Mesothelial cell of epicardium (in vitro differentiated cells): ENCODE results near the gene PLEKHJ1. TPM values are rescaled to one million over a fixed set of nuclear protein-coding genes. Genes with fewer than 3 reads are reported as not detected.

ENCODE experiments used
- DNase-seq, 2 experiments: peaks; one replicate each; pipeline ENCODE4 v3.0.0; 2021; ENCODE audit warnings: low spot score in 2 of 2; ENCODE audit not compliant: unreplicated experiment in 2 of 2
- H3K27ac Mint-ChIP-seq: 2 replicates; pipeline ENCODE4 v1.8.0; 2021; ENCODE audit warnings: mixed read lengths
- H3K27me3 Mint-ChIP-seq: 2 replicates; pipeline ENCODE4 v1.8.0; 2021; ENCODE audit warnings: low read depth, mixed read lengths
- H3K36me3 Mint-ChIP-seq: 2 replicates; pipeline ENCODE4 v1.8.0; 2021; ENCODE audit warnings: mixed read lengths
- H3K4me1 Mint-ChIP-seq: 2 replicates; pipeline ENCODE4 v1.8.0; 2021; ENCODE audit warnings: mixed read lengths
- H3K4me3 Mint-ChIP-seq: 2 replicates; pipeline ENCODE4 v1.8.0; 2021; ENCODE audit warnings: mild to moderate bottlenecking, moderate library complexity, mixed read lengths
- H3K9me3 Mint-ChIP-seq: 2 replicates; pipeline ENCODE4 v1.8.0; 2021; ENCODE audit warnings: mixed read lengths
- total RNA-seq: library from RNA; stranded (reverse); gene quantifications from 3 replicates; pipeline ENCODE4 v1.2.1, GENCODE V29; 2021
- TF ChIP-seq, protein P1 (sequence below): fragments of 200-600 bp; sonication (generic); IDR thresholded peaks from one replicate; pipeline ENCODE4 v1.5.0; 2021; ENCODE audit warnings: antibody characterized with exemption; ENCODE audit not compliant: unreplicated experiment

PLEKHJ1 gene
- total RNA-seq, 1 donor from 2014 or later = 73.4 TPM

GRCh38 chr19:2240881-2241760 is 5.0 kb upstream of the PLEKHJ1 start:
- TF ChIP-seq, protein P1, sequence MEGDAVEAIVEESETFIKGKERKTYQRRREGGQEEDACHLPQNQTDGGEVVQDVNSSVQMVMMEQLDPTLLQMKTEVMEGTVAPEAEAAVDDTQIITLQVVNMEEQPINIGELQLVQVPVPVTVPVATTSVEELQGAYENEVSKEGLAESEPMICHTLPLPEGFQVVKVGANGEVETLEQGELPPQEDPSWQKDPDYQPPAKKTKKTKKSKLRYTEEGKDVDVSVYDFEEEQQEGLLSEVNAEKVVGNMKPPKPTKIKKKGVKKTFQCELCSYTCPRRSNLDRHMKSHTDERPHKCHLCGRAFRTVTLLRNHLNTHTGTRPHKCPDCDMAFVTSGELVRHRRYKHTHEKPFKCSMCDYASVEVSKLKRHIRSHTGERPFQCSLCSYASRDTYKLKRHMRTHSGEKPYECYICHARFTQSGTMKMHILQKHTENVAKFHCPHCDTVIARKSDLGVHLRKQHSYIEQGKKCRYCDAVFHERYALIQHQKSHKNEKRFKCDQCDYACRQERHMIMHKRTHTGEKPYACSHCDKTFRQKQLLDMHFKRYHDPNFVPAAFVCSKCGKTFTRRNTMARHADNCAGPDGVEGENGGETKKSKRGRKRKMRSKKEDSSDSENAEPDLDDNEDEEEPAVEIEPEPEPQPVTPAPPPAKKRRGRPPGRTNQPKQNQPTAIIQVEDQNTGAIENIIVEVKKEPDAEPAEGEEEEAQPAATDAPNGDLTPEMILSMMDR = no peak
- no peaks in the 10 kb centered on the region for H3K9me3 Mint-ChIP-seq
- H3K36me3 Mint-ChIP-seq = peaks cover 5% of the 10 kb centered on the region
- peak overlapping the region; percentile 82 for H3K27ac Mint-ChIP-seq
- no peaks in the 10 kb centered on the region for H3K27me3 Mint-ChIP-seq
- peak overlapping the region; percentile 87 for H3K4me3 Mint-ChIP-seq
- H3K4me1 Mint-ChIP-seq = peaks cover 47% of the 10 kb centered on the region
- no peak for DNase-seq

GRCh38 chr19:2239771-2240770 is 3.9 kb upstream of the PLEKHJ1 start:
- H3K4me3 Mint-ChIP-seq = peak overlapping the region; percentile 87
- H3K27ac Mint-ChIP-seq = peak overlapping the region; percentile 82
- no peak for DNase-seq
- peaks cover 3% of the 10 kb centered on the region for H3K36me3 Mint-ChIP-seq
- no peaks in the 10 kb centered on the region for H3K9me3 Mint-ChIP-seq
- no peaks in the 10 kb centered on the region for H3K27me3 Mint-ChIP-seq
- TF ChIP-seq, protein P1 = no peak
- H3K4me1 Mint-ChIP-seq = peaks cover 50% of the 10 kb centered on the region

- Mint-ChIP-seq H3K9me3 (no peaks in the 10 kb centered on the region), H3K4me1 (peaks cover 53% of the 10 kb centered on the region), H3K36me3 (peaks cover 3% of the 10 kb centered on the region), H3K27ac (peak overlapping the region; percentile 81), H3K27me3 (no peaks in the 10 kb centered on the region), H3K4me3 (peak overlapping the region; percentile 87)
- DNase-seq = no peak
- TF ChIP-seq, protein P1 = no peak
Observed at GRCh38 chr19:2239173-2239572, 3.0 kb upstream of the PLEKHJ1 start.

GRCh38 chr19:2237869-2238153 is 1.7 kb upstream of the PLEKHJ1 start:
- no peaks in the 10 kb centered on the region for H3K9me3 Mint-ChIP-seq
- H3K4me3 Mint-ChIP-seq = peak overlapping the region; percentile 87
- TF ChIP-seq, protein P1 = no peak
- peaks cover 53% of the 10 kb centered on the region for H3K4me1 Mint-ChIP-seq
- DNase-seq = no peak
- H3K27ac Mint-ChIP-seq = peak overlapping the region; percentile 95
- H3K27me3 Mint-ChIP-seq = no peaks in the 10 kb centered on the region
- peaks cover 5% of the 10 kb centered on the region for H3K36me3 Mint-ChIP-seq

DNA sequence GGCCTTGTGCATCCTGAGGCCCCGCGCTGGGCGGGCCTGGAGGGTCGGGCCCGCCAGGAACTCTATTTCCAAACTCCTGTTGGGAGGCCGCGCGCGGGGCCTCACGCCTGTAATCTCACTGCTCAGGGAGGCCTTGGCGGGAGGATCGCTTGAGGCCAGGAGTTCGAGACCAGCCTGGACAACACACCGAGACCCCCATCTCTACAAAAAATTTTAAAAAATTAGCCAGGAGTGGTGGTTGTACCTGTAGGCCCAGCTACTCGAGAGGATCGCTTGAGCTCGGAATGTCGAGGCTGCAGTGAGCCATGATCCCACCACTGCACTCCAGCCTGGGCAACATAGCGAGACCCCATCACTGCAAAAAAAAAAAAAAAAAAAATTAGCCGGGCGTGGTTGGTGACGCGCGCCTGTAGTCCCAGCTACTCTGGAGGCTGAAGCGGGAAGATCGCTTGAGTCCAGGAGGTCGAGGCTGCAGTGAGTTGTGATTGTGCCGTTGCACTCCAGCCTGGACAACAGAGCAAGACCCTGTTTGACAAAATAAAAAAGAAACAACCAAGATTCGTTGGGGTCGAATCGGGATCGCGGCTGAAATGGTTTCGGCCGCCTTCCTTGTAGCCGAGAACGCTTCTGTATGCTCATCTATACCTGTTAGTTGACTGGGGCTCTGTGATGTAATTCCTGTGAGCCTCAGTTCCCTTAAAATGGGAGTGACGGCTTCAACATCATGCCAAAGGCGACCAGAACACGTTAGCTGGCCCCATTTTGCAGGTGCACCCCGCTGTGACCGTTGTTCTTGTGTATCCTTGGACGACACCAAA is 1.1 kb upstream of the PLEKHJ1 start:
- Mint-ChIP-seq H3K9me3 (no peaks in the 10 kb centered on the region), H3K4me3 (peak overlapping the region; percentile 87), H3K36me3 (peaks cover 5% of the 10 kb centered on the region), H3K4me1 (peaks cover 51% of the 10 kb centered on the region), H3K27me3 (no peaks in the 10 kb centered on the region), H3K27ac (peak overlapping the region; percentile 95)
- DNase-seq = no peak
- TF ChIP-seq, protein P1 = no peak
